ENCODE data around the gene ASB18.

- TF ChIP-seq CTCF (IDR thresholded peaks at IDR 0.05), result no peak
- TF ChIP-seq EP300 (IDR thresholded peaks at IDR 0.05), result no peak
Observed at GRCh38 chr2:236281423-236281822, 17.2 kb upstream of the ASB18 start.

Data from stomach (tissue), 4 donors.